ENCODE data around the gene DDX56.

DDX56 gene

GRCh38 chr7:44535348-44536064 is 38.2 kb downstream of the DDX56 start:
- DNase-seq (ENCODE audit: low read depth in 3 of 3), result no peak

GRCh38 chr7:44534501-44534900 is 39.2 kb downstream of the DDX56 start:
- peak; percentile 10 to 45 (median 25) for DNase-seq (ENCODE audit: low read depth in 3 of 3)

GRCh38 chr7:44534087-44534486 is 39.6 kb downstream of the DDX56 start:
- no peak for DNase-seq (ENCODE audit: low read depth in 3 of 3)

DNA sequence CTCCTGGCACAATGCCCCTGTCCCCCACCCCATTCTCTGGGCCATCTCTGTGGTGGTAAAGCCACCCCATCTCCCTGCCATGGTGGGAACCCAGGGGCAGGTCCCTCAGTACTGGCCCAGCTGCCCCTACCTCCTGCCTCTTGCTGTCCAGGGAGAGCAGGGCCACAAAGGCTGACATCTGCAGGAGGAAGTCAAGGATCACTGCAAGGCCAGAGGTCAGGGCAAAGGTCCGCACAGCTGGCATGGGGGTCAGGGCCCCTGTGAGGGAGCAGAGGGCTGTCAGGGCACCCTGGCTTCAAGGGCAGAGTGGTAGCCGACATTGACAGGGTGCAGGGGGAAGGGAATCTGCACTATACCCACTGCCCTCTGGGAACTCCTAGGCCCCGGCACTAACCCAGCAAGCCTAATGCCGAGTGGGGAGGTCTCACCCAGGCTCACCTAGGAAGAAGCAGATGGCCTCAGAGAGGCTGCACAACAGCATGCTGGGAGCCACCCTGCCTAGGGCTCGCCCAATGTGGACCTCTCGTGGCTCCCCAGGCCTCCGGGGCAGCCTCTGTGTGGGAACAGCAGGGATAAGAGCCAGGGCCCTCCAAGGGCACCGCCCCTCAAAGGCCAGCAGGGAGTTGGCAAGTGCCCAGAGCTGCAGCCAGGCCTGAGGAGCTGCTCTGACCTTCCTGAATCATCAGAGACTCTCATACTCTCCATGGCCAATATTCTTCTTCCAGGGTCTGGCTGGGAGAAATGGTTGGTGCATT is 40.2 kb downstream of the DDX56 start:
- DNase-seq (ENCODE audit: low read depth in 3 of 3), result no peak

GRCh38 chr7:44531421-44532380 is 42.0 kb downstream of the DDX56 start:
- no peak for DNase-seq (ENCODE audit: low read depth in 3 of 3)

DNA sequence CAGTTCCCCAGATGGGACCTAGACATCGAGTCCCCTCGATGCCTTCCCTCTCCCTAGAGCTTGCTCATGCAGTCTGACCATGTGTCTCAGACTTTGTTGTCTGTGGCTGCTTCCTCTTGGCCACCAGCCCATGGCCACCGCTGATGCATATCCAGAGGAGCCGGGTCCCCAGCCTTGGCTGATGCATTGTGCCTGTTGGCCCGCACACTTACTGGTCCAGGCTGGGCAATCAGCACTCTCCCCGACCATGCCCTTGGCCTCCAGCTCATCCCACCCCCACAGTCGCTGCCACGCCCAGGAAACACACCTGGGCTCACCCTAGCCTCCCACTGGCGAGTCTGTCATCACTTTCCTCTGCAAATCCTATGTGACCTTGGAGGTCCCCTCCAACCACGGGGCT is 42.7 kb downstream of the DDX56 start:
- DNase-seq (ENCODE audit: low read depth in 3 of 3), result no peak

DNA sequence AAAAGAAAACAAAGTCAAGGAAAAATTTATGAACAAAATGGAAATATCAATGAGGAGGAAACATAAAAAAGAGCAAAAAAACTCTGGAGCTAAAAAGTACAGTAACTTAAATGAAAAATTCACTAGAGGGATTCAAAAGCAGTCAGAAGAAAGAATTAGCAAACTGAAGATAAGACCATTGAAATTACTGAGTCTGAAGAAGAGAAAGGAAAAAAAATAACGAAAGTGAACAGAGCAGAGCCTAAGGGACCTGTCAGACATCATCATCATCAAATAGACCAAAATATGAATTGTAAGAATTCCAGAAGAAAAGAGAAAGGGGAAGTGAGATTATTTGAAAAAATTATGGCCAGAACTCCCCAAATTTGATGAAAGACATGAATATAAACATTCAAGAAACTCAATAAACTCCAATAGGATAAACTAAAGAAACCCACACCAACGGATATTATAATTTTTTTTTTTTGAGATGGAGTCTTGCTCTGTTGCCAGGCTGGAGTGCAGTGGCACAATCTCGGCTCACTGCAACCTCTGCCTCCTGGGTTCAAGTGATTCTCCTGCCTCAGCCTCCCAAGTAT is 48.8 kb downstream of the DDX56 start:
- no peak for DNase-seq (ENCODE audit: low read depth in 3 of 3)

GRCh38 chr7:44522315-44522714 is 51.4 kb downstream of the DDX56 start:
- no peak for DNase-seq (ENCODE audit: low read depth in 3 of 3)

DNA sequence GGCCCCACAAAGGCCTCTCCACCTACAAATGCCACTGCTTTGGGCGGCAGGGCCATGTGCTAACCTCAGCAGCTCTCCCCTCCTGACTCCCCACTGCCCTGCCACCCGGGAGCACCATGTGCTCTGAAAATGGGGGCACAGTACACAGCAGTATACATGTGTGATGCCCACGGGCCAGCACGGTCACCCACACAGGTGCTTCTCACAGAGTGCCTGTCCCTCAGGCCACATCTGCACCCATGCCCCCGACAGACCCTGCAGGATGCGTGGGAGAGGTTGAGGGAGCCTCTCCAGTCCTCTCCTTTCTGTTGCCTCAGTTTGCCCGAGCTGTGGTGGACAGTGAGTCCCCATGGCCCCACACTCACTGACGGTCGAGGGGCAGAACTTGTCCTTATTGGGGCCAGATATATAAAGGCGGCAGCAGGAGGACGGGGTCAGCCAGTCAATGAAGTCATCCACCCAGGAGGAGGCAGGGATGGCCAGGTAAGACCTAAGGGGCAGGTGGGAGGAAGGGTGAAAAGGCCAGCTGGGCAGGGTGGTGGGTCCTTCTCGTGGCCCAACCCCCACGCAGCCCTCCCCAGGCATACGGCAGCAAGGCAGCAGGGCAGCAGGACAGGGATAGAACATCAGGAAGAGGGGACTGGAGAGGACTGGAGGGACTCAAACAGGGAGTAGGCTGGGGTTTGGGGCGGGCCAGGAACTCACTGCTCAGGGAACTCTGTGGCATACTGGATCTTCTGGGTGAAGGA is 52.2 kb downstream of the DDX56 start:
- no peak for DNase-seq (ENCODE audit: low read depth in 3 of 3)

- DNase-seq (ENCODE audit: low read depth in 3 of 3), result no peak
Measured at GRCh38 chr7:44520574-44520973, 53.1 kb downstream of the DDX56 start.

DNA sequence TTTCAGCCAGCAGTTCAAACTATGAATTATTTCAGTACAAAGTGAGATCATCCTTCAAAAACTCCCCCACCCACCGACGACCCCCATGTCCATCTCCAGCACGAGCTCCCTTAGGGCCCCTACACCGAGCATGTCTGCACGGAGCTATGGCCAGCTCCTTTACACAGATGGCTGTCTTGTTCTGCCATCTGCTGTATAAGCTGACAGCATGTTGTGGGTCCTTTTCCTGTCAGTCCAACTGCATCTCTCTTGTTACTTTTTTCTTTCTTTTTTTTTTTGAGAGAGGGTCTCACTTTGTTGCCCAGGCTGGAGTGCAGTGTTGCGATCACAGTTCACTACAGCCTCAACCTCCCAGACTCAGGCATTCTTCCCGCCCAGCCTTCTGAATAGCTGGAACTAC is 54.2 kb downstream of the DDX56 start:
- DNase-seq (ENCODE audit: low read depth in 3 of 3), result no peak

DNA sequence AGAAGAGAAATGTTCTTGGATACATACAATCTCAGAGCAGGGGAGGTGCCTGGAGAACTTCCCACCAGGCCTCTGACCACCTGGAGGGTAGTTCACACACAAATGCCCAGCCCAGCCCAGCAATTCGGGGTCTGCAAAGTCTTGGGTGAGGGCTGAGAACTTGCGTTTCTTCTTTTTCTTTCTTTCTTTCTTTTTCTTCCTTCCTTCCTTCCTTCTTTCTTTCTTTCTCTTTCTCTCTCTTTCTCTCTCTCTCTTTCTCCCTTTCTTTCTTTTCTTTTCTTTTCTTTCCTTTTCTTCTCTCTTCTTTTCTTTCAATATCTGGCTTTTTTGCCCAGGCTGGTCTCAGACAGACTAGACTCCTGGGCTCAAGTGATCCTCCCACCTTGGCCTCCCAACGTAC is 54.9 kb downstream of the DDX56 start:
- no peak for DNase-seq (ENCODE audit: low read depth in 3 of 3)

GRCh38 chr7:44517175-44517574 is 56.5 kb downstream of the DDX56 start:
- DNase-seq (ENCODE audit: low read depth in 3 of 3), result no peak
